Karpas-422 (cell line): Measurements from ENCODE around the gene ZNF175. TPM values are rescaled to one million over a fixed set of nuclear protein-coding genes. Genes with fewer than 3 reads are reported as not detected.
A peak's percentile ranks its signal among the peaks of the same experiment; 100 is the strongest.

Source experiments
- DNase-seq: peaks from one replicate; pipeline ENCODE4 v3.0.0-alpha.2; 2015
- H2AFZ ChIP-seq: fragments of 200-600 bp; sonication (generic); 2 replicates; pipeline ENCODE4 v1.6.1; 2014; ENCODE audit warnings: antibody characterized with exemption, low read length, mixed read lengths
- H3K27ac ChIP-seq: fragments of 200-600 bp; sonication (generic); 2 replicates; pipeline ENCODE4 v1.5.1; 2014; ENCODE audit warnings: mild to moderate bottlenecking, low read length, moderate library complexity
- H3K27me3 ChIP-seq: fragments of 200-600 bp; sonication (generic); 2 replicates; pipeline ENCODE4 v1.6.1; 2014; ENCODE audit warnings: low read length, mixed read lengths
- H3K36me3 ChIP-seq: fragments of 200-600 bp; sonication (generic); 2 replicates; pipeline ENCODE4 v1.6.1; 2014; ENCODE audit warnings: low read length, mixed read lengths; ENCODE audit not compliant: insufficient read depth
- H3K4me1 ChIP-seq: fragments of 200-600 bp; sonication (generic); 2 replicates; pipeline ENCODE4 v1.6.1; 2014; ENCODE audit warnings: mild to moderate bottlenecking, low read length, mixed read lengths
- H3K4me2 ChIP-seq: fragments of 200-600 bp; sonication (generic); 2 replicates; pipeline ENCODE4 v1.6.1; 2014; ENCODE audit warnings: low read length, low read depth, mild to moderate bottlenecking; ENCODE audit not compliant: poor library complexity, severe bottlenecking
- H3K4me3 ChIP-seq: fragments of 200-600 bp; sonication (generic); 2 replicates; pipeline ENCODE4 v1.5.1; 2014; ENCODE audit warnings: mild to moderate bottlenecking, antibody characterized with exemption, low read length, mixed read lengths
- H3K79me2 ChIP-seq: fragments of 200-600 bp; sonication (generic); 2 replicates; pipeline ENCODE4 v1.6.1; 2014; ENCODE audit warnings: mild to moderate bottlenecking, low read length, mixed read lengths
- H3K9ac ChIP-seq: fragments of 200-600 bp; sonication (generic); 2 replicates; pipeline ENCODE4 v1.6.0; 2014; ENCODE audit warnings: low read length
- H3K9me2 ChIP-seq: fragments of 200-600 bp; sonication (generic), shearing (Covaris generic); replicated peaks from 2 replicates; pipeline ENCODE4 v1.6.0; 2014; ENCODE audit warnings: mild to moderate bottlenecking, low read length, moderate library complexity; ENCODE audit not compliant: insufficient read depth
- H3K9me3 ChIP-seq: fragments of 300-700, 200-600 bp; sonication (generic); 2 replicates; pipeline ENCODE4 v1.6.1; 2014; ENCODE audit warnings: low read length, mixed read lengths
- H4K20me1 ChIP-seq: fragments of 200-600 bp; sonication (generic); 2 replicates; pipeline ENCODE4 v1.6.1; 2014; ENCODE audit warnings: mild to moderate bottlenecking, antibody characterized with exemption, low read length, low read depth; ENCODE audit not compliant: insufficient read depth
- total RNA-seq: library from RNA; depleted of rRNA; stranded (reverse); fragments of >200 nt; shearing (Covaris generic); gene quantifications from 2 replicates; pipeline ENCODE4 v1.2.3, GENCODE V29; 2014; ENCODE audit warnings: low replicate concordance

Gene ZNF175
- total RNA-seq, 1 experiment from 2014 or later = 8.9 TPM

- Histone ChIP-seq H3K9me3 (no peaks in the 10 kb centered on the region), H2AFZ (no peak overlapping the region), H4K20me1 (no peaks in the 10 kb centered on the region), H3K27ac (no peak overlapping the region), H3K36me3 (no peaks in the 10 kb centered on the region), H3K4me1 (peaks cover 10% of the 10 kb centered on the region), H3K4me3 (no peak overlapping the region), H3K9me2 (no peaks in the 10 kb centered on the region), H3K79me2 (no peaks in the 10 kb centered on the region), H3K9ac (no peak overlapping the region), H3K4me2 (no peak overlapping the region), H3K27me3 (no peaks in the 10 kb centered on the region)
- peak; percentile 68 for DNase-seq
These were observed 17.9 kb upstream of the ZNF175 start for GRCh38 chr19:51552996-51553725.

GRCh38 chr19:51559240-51559639 lies 11.8 kb upstream of the ZNF175 start:
- no peaks in the 10 kb centered on the region for H3K79me2 ChIP-seq
- DNase-seq = no peak
- H3K9me3 ChIP-seq = no peaks in the 10 kb centered on the region
- no peaks in the 10 kb centered on the region for H3K27me3 ChIP-seq
- H2AFZ ChIP-seq = no peak overlapping the region
- H3K9me2 ChIP-seq = no peaks in the 10 kb centered on the region
- H3K27ac ChIP-seq = no peak overlapping the region
- no peak overlapping the region for H3K9ac ChIP-seq
- no peaks in the 10 kb centered on the region for H4K20me1 ChIP-seq
- no peaks in the 10 kb centered on the region for H3K4me1 ChIP-seq
- no peak overlapping the region for H3K4me2 ChIP-seq
- H3K4me3 ChIP-seq = no peak overlapping the region
- no peaks in the 10 kb centered on the region for H3K36me3 ChIP-seq

- Histone ChIP-seq H3K9ac (no peak overlapping the region), H3K27ac (no peak overlapping the region), H3K4me1 (peaks cover 8% of the 10 kb centered on the region), H3K9me3 (no peaks in the 10 kb centered on the region), H4K20me1 (no peaks in the 10 kb centered on the region), H3K36me3 (no peaks in the 10 kb centered on the region), H3K4me2 (no peak overlapping the region), H3K27me3 (no peaks in the 10 kb centered on the region), H3K9me2 (no peaks in the 10 kb centered on the region), H3K79me2 (no peaks in the 10 kb centered on the region), H3K4me3 (no peak overlapping the region), H2AFZ (no peak overlapping the region)
- no peak for DNase-seq
These were observed 10.7 kb upstream of the ZNF175 start for GRCh38 chr19:51560339-51560738.

GRCh38 chr19:51564791-51565190 lies 6.3 kb upstream of the ZNF175 start:
- Histone ChIP-seq H3K27me3 (no peaks in the 10 kb centered on the region), H3K9ac (no peak overlapping the region), H2AFZ (no peak overlapping the region), H3K27ac (no peak overlapping the region), H3K4me1 (peaks cover 8% of the 10 kb centered on the region), H3K4me2 (no peak overlapping the region), H3K9me3 (no peaks in the 10 kb centered on the region), H3K4me3 (no peak overlapping the region), H4K20me1 (no peaks in the 10 kb centered on the region), H3K36me3 (no peaks in the 10 kb centered on the region), H3K9me2 (no peaks in the 10 kb centered on the region), H3K79me2 (no peaks in the 10 kb centered on the region)
- peak; percentile 72 for DNase-seq

GRCh38 chr19:51565583-51565982 lies 5.5 kb upstream of the ZNF175 start:
- H3K9ac ChIP-seq = no peak overlapping the region
- no peak for DNase-seq
- H2AFZ ChIP-seq = no peak overlapping the region
- H3K4me1 ChIP-seq = peaks cover 10% of the 10 kb centered on the region
- H3K36me3 ChIP-seq = no peaks in the 10 kb centered on the region
- no peaks in the 10 kb centered on the region for H3K9me3 ChIP-seq
- H3K4me3 ChIP-seq = no peak overlapping the region
- no peak overlapping the region for H3K4me2 ChIP-seq
- peaks cover 4% of the 10 kb centered on the region; the same call in 1 of the 2 replicates for H3K9me2 ChIP-seq
- no peak overlapping the region for H3K27ac ChIP-seq
- no peaks in the 10 kb centered on the region for H3K79me2 ChIP-seq
- H4K20me1 ChIP-seq = no peaks in the 10 kb centered on the region
- H3K27me3 ChIP-seq = no peaks in the 10 kb centered on the region

- Histone ChIP-seq H3K9me3 (no peaks in the 10 kb centered on the region), H3K9me2 (peaks cover 4% of the 10 kb centered on the region; the same call in 1 of the 2 replicates), H3K27ac (no peak overlapping the region), H3K4me2 (no peak overlapping the region), H3K9ac (no peak overlapping the region), H3K27me3 (no peaks in the 10 kb centered on the region), H2AFZ (no peak overlapping the region), H3K4me1 (peaks cover 15% of the 10 kb centered on the region), H3K4me3 (no peak overlapping the region), H3K36me3 (no peaks in the 10 kb centered on the region), H3K79me2 (peaks cover 5% of the 10 kb centered on the region), H4K20me1 (no peaks in the 10 kb centered on the region)
- DNase-seq = no peak
These were observed 4.5 kb upstream of the ZNF175 start for GRCh38 chr19:51566489-51567100.

- peaks cover 4% of the 10 kb centered on the region; the same call in 1 of the 2 replicates for H3K9me2 ChIP-seq
- no peak overlapping the region for H3K9ac ChIP-seq
- H3K9me3 ChIP-seq = no peaks in the 10 kb centered on the region
- H4K20me1 ChIP-seq = no peaks in the 10 kb centered on the region
- no peak overlapping the region for H3K4me3 ChIP-seq
- no peak for DNase-seq
- H3K4me2 ChIP-seq = no peak overlapping the region
- H3K79me2 ChIP-seq = peaks cover 15% of the 10 kb centered on the region
- H3K27me3 ChIP-seq = no peaks in the 10 kb centered on the region
- H3K4me1 ChIP-seq = peaks cover 25% of the 10 kb centered on the region
- no peak overlapping the region for H3K27ac ChIP-seq
- H3K36me3 ChIP-seq = no peaks in the 10 kb centered on the region
- H2AFZ ChIP-seq = no peak overlapping the region
These were observed 3.5 kb upstream of the ZNF175 start for GRCh38 chr19:51567583-51567982.

GRCh38 chr19:51568456-51568855 lies 2.6 kb upstream of the ZNF175 start:
- no peak overlapping the region for H2AFZ ChIP-seq
- peaks cover 4% of the 10 kb centered on the region; the same call in 1 of the 2 replicates for H3K9me2 ChIP-seq
- H3K4me1 ChIP-seq = peaks cover 30% of the 10 kb centered on the region
- H3K9me3 ChIP-seq = no peaks in the 10 kb centered on the region
- peaks cover 8% of the 10 kb centered on the region; the same call in 1 of the 2 replicates for H3K36me3 ChIP-seq
- no peak overlapping the region for H3K9ac ChIP-seq
- no peak overlapping the region for H3K4me3 ChIP-seq
- no peak overlapping the region for H3K27ac ChIP-seq
- no peak overlapping the region for H3K4me2 ChIP-seq
- H3K79me2 ChIP-seq = peaks cover 24% of the 10 kb centered on the region
- no peak for DNase-seq
- no peaks in the 10 kb centered on the region for H3K27me3 ChIP-seq
- H4K20me1 ChIP-seq = no peaks in the 10 kb centered on the region
